GM20000 (cell line): Measurements from ENCODE around the gene DYRK3.
A peak's percentile ranks its signal among the peaks of the same experiment; 100 is the strongest.
"Not testable (repeated sequence)": the region's sequence is repeated elsewhere in the genome, so short reads cannot be mapped to it uniquely, and the experiment has no call there.

ENCODE experiments used
- DNase-seq: peaks from one replicate; pipeline ENCODE4 v3.0.0; 2012; ENCODE audit warnings: low spot score
- TF ChIP-seq, protein P1 (sequence below): IDR thresholded peaks from 2 replicates; pipeline ENCODE4 v1.5.1; 2012; ENCODE audit warnings: mild to moderate bottlenecking, control low read depth; ENCODE audit errors: extremely low read depth, missing control alignments

Gene DYRK3

DNA sequence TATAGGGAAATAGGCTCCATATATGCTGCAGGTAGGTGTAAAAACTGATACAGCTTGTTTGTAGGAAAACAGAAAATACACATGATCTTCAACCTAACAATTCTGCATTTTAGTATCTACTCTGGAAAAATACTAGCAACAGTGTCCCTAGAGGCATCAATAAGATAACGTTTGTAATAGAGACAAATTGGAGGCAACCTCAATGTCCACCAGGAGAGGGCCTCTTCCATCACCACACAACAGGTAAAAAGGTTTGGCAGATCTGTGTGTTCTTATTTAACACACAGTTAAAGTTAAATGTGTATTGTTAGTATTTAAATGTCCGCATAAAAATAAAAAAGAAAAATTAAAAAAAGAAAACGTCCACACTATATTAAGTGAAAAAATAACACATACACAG is 28.5 kb upstream of the DYRK3 start:
- DNase-seq, result no peak
- TF ChIP-seq, protein P1, sequence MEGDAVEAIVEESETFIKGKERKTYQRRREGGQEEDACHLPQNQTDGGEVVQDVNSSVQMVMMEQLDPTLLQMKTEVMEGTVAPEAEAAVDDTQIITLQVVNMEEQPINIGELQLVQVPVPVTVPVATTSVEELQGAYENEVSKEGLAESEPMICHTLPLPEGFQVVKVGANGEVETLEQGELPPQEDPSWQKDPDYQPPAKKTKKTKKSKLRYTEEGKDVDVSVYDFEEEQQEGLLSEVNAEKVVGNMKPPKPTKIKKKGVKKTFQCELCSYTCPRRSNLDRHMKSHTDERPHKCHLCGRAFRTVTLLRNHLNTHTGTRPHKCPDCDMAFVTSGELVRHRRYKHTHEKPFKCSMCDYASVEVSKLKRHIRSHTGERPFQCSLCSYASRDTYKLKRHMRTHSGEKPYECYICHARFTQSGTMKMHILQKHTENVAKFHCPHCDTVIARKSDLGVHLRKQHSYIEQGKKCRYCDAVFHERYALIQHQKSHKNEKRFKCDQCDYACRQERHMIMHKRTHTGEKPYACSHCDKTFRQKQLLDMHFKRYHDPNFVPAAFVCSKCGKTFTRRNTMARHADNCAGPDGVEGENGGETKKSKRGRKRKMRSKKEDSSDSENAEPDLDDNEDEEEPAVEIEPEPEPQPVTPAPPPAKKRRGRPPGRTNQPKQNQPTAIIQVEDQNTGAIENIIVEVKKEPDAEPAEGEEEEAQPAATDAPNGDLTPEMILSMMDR, result no peak

GRCh38 chr1:206608108-206608698 is 27.1 kb upstream of the DYRK3 start:
- TF ChIP-seq, protein P1, result peak; percentile 62
- peak; percentile 61 for DNase-seq

DNA sequence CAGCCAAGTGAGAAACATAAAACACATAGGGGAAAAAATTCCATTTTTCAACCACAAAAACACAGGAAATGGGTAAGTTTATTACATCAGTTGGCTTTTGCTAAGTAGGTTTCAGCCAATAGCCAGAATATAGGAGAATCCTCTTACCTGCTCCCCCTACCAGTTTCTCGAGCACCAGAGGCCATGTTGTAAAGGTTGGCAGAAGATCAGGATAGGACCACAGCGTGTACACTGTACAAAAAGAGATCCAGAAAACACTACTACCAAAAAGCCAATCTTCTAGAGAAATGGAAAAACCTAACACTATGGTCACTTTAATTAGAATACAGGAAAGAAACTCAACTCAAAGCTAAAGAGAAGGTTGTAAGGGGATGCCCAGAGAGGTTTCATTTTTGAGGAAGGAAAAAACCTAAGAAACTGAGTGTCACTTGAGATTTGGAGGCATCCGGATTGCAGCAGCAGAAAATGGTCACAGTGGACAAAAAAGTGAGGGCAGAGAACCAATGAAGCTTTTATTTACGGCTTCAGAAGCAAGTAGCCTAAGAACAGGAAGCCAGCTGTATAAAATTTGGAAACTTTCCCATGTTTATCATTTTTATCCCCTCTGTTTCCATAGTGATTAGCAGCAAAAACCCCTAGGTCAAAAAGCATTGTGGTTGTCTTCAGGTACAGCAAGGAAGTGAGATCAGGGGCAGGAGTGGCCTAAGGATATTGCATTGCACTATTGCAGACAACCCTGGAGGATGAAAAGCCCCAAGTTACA is 25.9 kb upstream of the DYRK3 start:
- peak; percentile 64 for DNase-seq

DNA sequence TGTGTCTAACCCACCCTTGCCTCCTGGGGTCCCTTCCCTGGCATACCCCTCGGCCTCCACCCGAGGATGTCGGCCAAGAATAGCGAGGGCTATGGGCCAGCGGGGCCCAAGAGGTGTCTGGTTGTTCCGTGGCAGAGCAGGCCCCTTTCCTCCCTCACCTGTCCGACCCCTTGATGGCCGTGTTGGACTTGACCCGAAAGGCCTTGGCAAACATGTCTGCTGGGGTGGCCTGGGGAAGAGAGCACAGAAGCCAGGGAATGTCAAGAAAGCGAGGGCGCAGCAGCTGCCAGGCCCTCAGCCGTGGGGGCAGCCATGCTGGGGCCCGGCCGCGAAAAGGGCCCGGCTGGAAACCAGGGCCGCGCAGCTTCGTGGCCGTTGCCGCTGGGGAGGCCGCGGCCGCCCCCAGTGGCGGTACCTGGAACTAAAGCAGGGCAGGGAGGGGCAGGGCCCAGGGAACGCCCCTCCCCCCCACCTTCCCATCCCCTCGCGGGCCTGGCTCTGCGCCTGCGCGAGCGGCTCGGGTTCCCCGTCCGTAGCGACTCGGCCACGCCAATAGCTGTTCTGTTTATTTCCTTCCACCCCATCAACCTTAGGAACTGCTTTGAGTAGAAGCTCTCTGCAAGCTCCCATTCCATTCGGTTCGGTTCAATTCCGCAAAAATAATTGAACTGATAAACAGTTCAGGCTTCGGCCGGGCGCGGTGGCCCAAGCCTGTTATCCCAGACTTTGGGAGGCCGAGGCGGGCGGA is 23.0 kb upstream of the DYRK3 start, which contains the start of gene EIF2D:
EIF2D (minus strand) TSS at position 337 of the 748 bp plus-strand sequence; CDS start at position 214, 123 bp downstream.
- peak; percentile 98 for DNase-seq
- TF ChIP-seq, protein P1, result peak; percentile 96

More for the DNA sequence above, 25.9 kb upstream of the DYRK3 start:
- TF ChIP-seq, protein P1, result no peak

DNA sequence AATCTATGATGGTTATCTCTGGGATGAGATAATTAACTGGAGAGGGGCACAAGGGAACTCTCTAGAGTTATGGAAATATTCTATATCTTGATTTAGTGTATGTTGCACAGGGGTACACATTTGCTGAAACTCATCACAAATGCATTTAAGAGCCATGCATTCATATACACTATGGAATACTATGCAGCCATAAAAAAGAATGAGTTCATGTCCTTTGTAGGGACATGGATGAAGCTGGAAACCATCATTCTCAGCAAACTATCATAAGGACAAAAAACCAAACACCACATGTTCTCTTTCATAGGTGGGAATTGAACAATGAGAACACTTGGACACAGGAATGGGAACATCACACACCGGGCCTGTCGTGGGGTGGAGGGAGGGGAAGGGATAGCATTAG is 8.9 kb upstream of the DYRK3 start:
- not testable (repeated sequence) for DNase-seq

DNA sequence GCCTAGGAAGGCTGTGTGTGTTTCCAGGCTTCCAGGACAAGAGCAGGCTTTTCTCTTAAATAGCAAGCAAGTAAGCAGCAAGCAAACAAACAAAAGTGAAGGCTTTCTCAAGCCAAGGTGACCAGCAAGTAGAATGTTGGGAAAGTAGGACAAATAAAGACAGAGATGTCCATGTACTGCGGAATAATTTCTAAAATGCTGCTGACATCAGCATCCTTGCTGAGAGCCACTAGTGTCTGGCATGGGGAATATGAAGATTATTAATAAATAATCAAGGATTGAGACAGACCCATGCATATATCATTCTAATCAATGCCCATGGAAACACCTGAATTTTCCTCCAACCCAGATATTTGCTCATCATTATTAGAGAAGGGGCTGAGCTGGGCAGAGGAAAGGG is 6.4 kb upstream of the DYRK3 start:
- DNase-seq, result no peak
- TF ChIP-seq, protein P1, result no peak

DNA sequence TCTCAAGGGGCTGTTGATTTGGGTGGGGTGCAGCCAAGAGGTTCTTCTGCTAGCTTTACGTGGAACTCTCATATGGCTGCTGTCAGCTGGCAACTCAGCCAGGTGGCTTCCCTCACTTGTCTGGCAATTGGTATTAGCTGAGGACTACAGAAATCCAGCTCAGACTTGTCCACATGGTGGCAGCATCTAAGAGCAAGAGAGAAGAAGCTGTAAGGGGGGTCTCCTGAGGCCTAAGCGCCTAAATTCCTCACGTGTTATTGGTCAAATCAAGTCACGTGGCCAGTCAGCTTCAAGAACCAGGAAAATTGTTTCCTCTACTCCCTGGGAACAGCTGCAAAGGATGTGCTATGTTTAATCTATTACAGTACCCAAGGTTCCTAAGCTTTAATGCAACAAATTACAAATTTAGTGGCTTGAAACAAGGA is 4.2 kb upstream of the DYRK3 start:
- TF ChIP-seq, protein P1, result no peak
- DNase-seq, result peak; percentile 74
